SK-N-SH (cell line): ENCODE measurements around the gene CDK14. TPM values are rescaled to one million over a fixed set of nuclear protein-coding genes. Genes with fewer than 3 reads are reported as not detected.

Source experiments
- CTCF ChIA-PET: fragments of 300-600, 350-600 bp; formaldehyde crosslinking; extraction: SDS; loops from one replicate; lab custom pipeline; 2021; lab: Yijun Ruan, JAX
- POLR2A ChIA-PET: fragments of 350-600 bp; sonication (Branson Sonifier 250); formaldehyde crosslinking; extraction: SDS; loops from one replicate; lab custom pipeline; 2020; ENCODE audit warnings: antibody characterized with exemption, inconsistent platforms; lab: Yijun Ruan, JAX
- DNase-seq: peaks from one replicate; pipeline ENCODE4 v3.0.0; 2012
- H2AFZ ChIP-seq: fragments of 200-600 bp; sonication (generic); 2 replicates; pipeline ENCODE4 v1.8.1; 2016; ENCODE audit warnings: antibody characterized with exemption, mild to moderate bottlenecking, low read depth
- H3F3A ChIP-seq: fragments of 200-600 bp; sonication (generic); replicated peaks from 2 replicates; pipeline ENCODE3; 2016; ENCODE audit warnings: antibody characterized with exemption, mild to moderate bottlenecking; ENCODE audit not compliant: insufficient read depth
- H3K27ac ChIP-seq, 2 experiments: fragments of 200-500 bp in 1 of 2; fragments of 200-600 bp in 1 of 2; sonication (Bioruptor generic) in 1 of 2; sonication (generic), shearing (Covaris generic) in 1 of 2; 2 replicates each; pipeline versions ENCODE4 v1.5.1 to v1.6.1; 2014 to 2016; ENCODE audit warnings: low read depth in 2 of 2, inconsistent platforms in 1 of 2, low read length in 1 of 2, mild to moderate bottlenecking in 1 of 2, mixed read lengths in 1 of 2
- H3K27me3 ChIP-seq: fragments of 200-600 bp; sonication (generic), shearing (Covaris generic); 2 replicates; pipeline ENCODE4 v1.6.1; 2016; ENCODE audit warnings: mixed run types; ENCODE audit not compliant: insufficient read depth
- H3K36me3 ChIP-seq, 2 experiments: fragments of 200-500 bp in 1 of 2; fragments of 200-600 bp in 1 of 2; sonication (Bioruptor generic) in 1 of 2; sonication (generic) in 1 of 2; replicated peaks in 1 of 2; 2 replicates each; pipeline versions ENCODE3 to v1.5.1; 2014 to 2016; ENCODE audit warnings: low read length in 1 of 2, mild to moderate bottlenecking in 1 of 2; ENCODE audit not compliant: insufficient read depth in 2 of 2, control insufficient read depth in 1 of 2
- H3K4me1 ChIP-seq, 2 experiments: fragments of 200-500 bp in 1 of 2; fragments of 200-600 bp in 1 of 2; sonication (Bioruptor generic) in 1 of 2; sonication (generic), shearing (Covaris generic) in 1 of 2; 2 replicates each; pipeline versions ENCODE4 v1.5.1 to v1.6.1; 2014 to 2016; ENCODE audit warnings: low read depth in 1 of 2, low read length in 1 of 2, mixed run types in 1 of 2; ENCODE audit not compliant: insufficient read depth in 2 of 2, control insufficient read depth in 1 of 2
- H3K4me2 ChIP-seq: fragments of 200-600 bp; sonication (generic), shearing (Covaris generic); 2 replicates; pipeline ENCODE4 v1.6.1; 2017; ENCODE audit warnings: mixed run types
- H3K4me3 ChIP-seq, 2 experiments: fragments of 200-500 bp in 1 of 2; fragments of 200-600 bp in 1 of 2; sonication (Bioruptor generic) in 1 of 2; sonication (generic), shearing (Covaris generic) in 1 of 2; 2 replicates each; pipeline versions ENCODE4 v1.5.1 to v1.8.1; 2014 to 2016; ENCODE audit warnings: low read depth in 2 of 2, inconsistent platforms in 1 of 2, low read length in 1 of 2, mild to moderate bottlenecking in 1 of 2, mixed read lengths in 1 of 2, moderate library complexity in 1 of 2
- H3K79me2 ChIP-seq: fragments of 200-600 bp; sonication (generic); 2 replicates; pipeline ENCODE4 v1.8.1; 2017; ENCODE audit warnings: mild to moderate bottlenecking; ENCODE audit not compliant: insufficient read depth
- H3K9ac ChIP-seq: fragments of 200-600 bp; sonication (generic); 2 replicates; pipeline ENCODE4 v1.6.1; 2017; ENCODE audit warnings: mixed run types
- H3K9me2 ChIP-seq: fragments of 200-600 bp; sonication (generic); 2 replicates; pipeline ENCODE4 v1.6.1; 2017; ENCODE audit warnings: mixed run types
- H3K9me3 ChIP-seq: fragments of 200-600 bp; sonication (generic); 2 replicates; pipeline ENCODE4 v1.6.1; 2017; ENCODE audit warnings: mixed run types, mild to moderate bottlenecking, moderate library complexity
- H4K20me1 ChIP-seq: fragments of 200-600 bp; sonication (generic); 2 replicates; pipeline ENCODE4 v1.6.1; 2017; ENCODE audit warnings: mild to moderate bottlenecking, mixed run types; ENCODE audit not compliant: insufficient read depth
- EZH2phosphoT487 ChIP-seq: fragments of 200-600 bp; sonication (generic); IDR thresholded peaks from 2 replicates; pipeline ENCODE4 v1.6.1; 2017; ENCODE audit warnings: low read depth, mixed run types, mild to moderate bottlenecking, antibody characterized with exemption, moderate library complexity, borderline replicate concordance
- NFIC ChIP-seq: IDR thresholded peaks from 2 replicates; pipeline ENCODE4 v1.4.0; 2012; ENCODE audit warnings: borderline replicate concordance
- POLR2AphosphoS5 ChIP-seq: IDR thresholded peaks from 2 replicates; pipeline ENCODE4 v1.6.1; 2012; ENCODE audit warnings: low read depth, low read length
- RAD21 ChIP-seq: IDR thresholded peaks from 2 replicates; pipeline ENCODE4 v1.6.1; 2012; ENCODE audit warnings: mild to moderate bottlenecking, low read length
- SMC3 ChIP-seq: IDR thresholded peaks from 2 replicates; pipeline ENCODE4 v1.6.1; 2012; ENCODE audit warnings: low read depth, low read length, improper control_type of control experiment
- TCF12 ChIP-seq: IDR thresholded peaks from 2 replicates; pipeline ENCODE4 v1.4.0; 2012
- YY1 ChIP-seq: IDR thresholded peaks from 2 replicates; pipeline ENCODE4 v1.4.0; 2012; ENCODE audit warnings: low read depth, mild to moderate bottlenecking
- ZBTB33 ChIP-seq: IDR thresholded peaks from 2 replicates; pipeline ENCODE4 v1.4.0; 2012; ENCODE audit warnings: low read depth, borderline replicate concordance
- WGBS: methylation state at CpG from one replicate; pipeline ENCODE4 v1.1.6; 2017; ENCODE audit warnings: low lambda C conversion rate; 5-methylcytosine and 5-hydroxymethylcytosine counted together
- polyA plus RNA-seq, 3 experiments: library from polyadenylated mRNA; depleted of rRNA; stranded (reverse); fragments of >200 nt; gene quantifications; 2 replicates each; pipeline ENCODE4 v1.2.3, GENCODE V29; 2012
- TF ChIP-seq, protein P1 (sequence below): fragments of 200-600 bp; sonication (generic); IDR thresholded peaks from 2 replicates; pipeline ENCODE4 v1.6.1; 2017; ENCODE audit warnings: antibody characterized with exemption, mild to moderate bottlenecking, moderate library complexity

CDK14 gene
- polyA plus RNA-seq, 1 of the 3 experiments (the other 2 are of a cell fraction) = 13.9 TPM

GRCh38 chr7:90551036-90551435 is 45.1 kb upstream of the CDK14 start (continued):
- TF ChIP-seq YY1 = no peak
- no peak for TF ChIP-seq TCF12
- no peak for TF ChIP-seq EZH2phosphoT487
- TF ChIP-seq, protein P1, sequence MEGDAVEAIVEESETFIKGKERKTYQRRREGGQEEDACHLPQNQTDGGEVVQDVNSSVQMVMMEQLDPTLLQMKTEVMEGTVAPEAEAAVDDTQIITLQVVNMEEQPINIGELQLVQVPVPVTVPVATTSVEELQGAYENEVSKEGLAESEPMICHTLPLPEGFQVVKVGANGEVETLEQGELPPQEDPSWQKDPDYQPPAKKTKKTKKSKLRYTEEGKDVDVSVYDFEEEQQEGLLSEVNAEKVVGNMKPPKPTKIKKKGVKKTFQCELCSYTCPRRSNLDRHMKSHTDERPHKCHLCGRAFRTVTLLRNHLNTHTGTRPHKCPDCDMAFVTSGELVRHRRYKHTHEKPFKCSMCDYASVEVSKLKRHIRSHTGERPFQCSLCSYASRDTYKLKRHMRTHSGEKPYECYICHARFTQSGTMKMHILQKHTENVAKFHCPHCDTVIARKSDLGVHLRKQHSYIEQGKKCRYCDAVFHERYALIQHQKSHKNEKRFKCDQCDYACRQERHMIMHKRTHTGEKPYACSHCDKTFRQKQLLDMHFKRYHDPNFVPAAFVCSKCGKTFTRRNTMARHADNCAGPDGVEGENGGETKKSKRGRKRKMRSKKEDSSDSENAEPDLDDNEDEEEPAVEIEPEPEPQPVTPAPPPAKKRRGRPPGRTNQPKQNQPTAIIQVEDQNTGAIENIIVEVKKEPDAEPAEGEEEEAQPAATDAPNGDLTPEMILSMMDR = no peak
- TF ChIP-seq RAD21 = no peak
- TF ChIP-seq POLR2AphosphoS5 = no peak
- TF ChIP-seq ZBTB33 = no peak

DNA sequence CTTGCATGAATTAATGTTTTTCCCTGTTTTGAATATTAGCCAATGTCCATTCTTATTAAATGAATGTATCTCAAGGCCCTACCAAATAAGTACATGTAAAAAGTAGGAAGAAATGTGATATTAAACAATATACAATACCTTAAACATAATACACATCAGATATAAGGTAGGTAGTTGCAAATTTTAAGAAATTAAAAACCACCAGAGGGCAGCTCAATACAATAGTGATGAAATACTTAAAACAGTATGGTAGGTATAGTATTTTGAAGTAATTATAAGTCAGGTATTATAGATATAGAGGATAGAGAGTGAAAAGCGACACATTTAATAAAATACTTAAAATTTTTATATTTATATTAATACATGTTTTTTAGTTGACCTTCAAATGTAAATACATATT is 43.6 kb upstream of the CDK14 start:
- ChIA-PET POLR2A (interaction anchor here (0.6 kb wide), 1 partner anchor 1253 kb away, joined by 3 read pairs; no protein-coding TSS in a partner anchor), CTCF (interaction anchor here (3.8 kb wide), 1 partner anchor 482 kb away, joined by 18 read pairs; no protein-coding TSS in a partner anchor)
- 25% methylated on average over 1 of the region's 1 CpG for WGBS
- H2AFZ ChIP-seq = no peak overlapping the region
- H3K9ac ChIP-seq = no peak overlapping the region
- TF ChIP-seq SMC3 (peak; percentile 40; the same call in 1 of the 2 replicates), NFIC (no peak), RAD21 (peak; percentile 59)
- TF ChIP-seq, protein P1 = peak; percentile 60
- no peaks in the 10 kb centered on the region for H3K36me3 ChIP-seq
- no peak overlapping the region for H3K4me2 ChIP-seq
- H3K79me2 ChIP-seq = no peaks in the 10 kb centered on the region
- no peaks in the 10 kb centered on the region for H3F3A ChIP-seq
- no peaks in the 10 kb centered on the region for H3K9me2 ChIP-seq
- H3K4me1 ChIP-seq = no peaks in the 10 kb centered on the region
- no peaks in the 10 kb centered on the region for H3K27me3 ChIP-seq
- H3K4me3 ChIP-seq = no peak overlapping the region
- no peaks in the 10 kb centered on the region for H4K20me1 ChIP-seq
- no peaks in the 10 kb centered on the region for H3K9me3 ChIP-seq
- H3K27ac ChIP-seq = no peak overlapping the region
- DNase-seq = no peak
